ENCODE data around the gene GGACT. TPM values are rescaled to one million over a fixed set of nuclear protein-coding genes. Genes with fewer than 3 reads are reported as not detected.
"Not testable (repeated sequence)": the region's sequence is repeated elsewhere in the genome, so short reads cannot be mapped to it uniquely, and the experiment has no call there.

Gene GGACT
- total and polyA plus RNA-seq, 4 donors: 3.3 to 10.1 (median 4.8) TPM

- peaks cover 3% of the 10 kb centered on the region for H3K36me3 ChIP-seq (ENCODE audit: control insufficient read depth, insufficient read depth, low read length)
- no peak overlapping the region for H3K4me3 ChIP-seq (ENCODE audit: low read depth, low read length)
- peaks cover 6% of the 10 kb centered on the region for H3K9me3 ChIP-seq (ENCODE audit: control insufficient read depth, insufficient read depth, low read length)
- peak in 1 of 6 donors; percentile 37 for DNase-seq (ENCODE audit: low read depth in 4 of 6, low spot score in 6 of 6)
- no peak overlapping the region for H3K27ac ChIP-seq (ENCODE audit: low read depth, low read length)
- WGBS (ENCODE audit: insufficient coverage): 100% methylated on average over 1 of the region's 5 CpGs
- peaks cover 5% of the 10 kb centered on the region for H3K4me1 ChIP-seq (ENCODE audit: control insufficient read depth, insufficient read depth, low read length)
- no peaks in the 10 kb centered on the region for H3K27me3 ChIP-seq (ENCODE audit: control insufficient read depth, insufficient read depth, low read length)
Measured at GRCh38 chr13:100584896-100585295, 3.7 kb downstream of the GGACT start.

- peaks cover 6% of the 10 kb centered on the region for H3K9me3 ChIP-seq (ENCODE audit: control insufficient read depth, insufficient read depth, low read length)
- H3K27ac ChIP-seq (ENCODE audit: low read depth, low read length): no peak overlapping the region
- no peaks in the 10 kb centered on the region for H3K4me1 ChIP-seq (ENCODE audit: control insufficient read depth, insufficient read depth, low read length)
- no peaks in the 10 kb centered on the region for H3K27me3 ChIP-seq (ENCODE audit: control insufficient read depth, insufficient read depth, low read length)
- no CpG with 5 or more reads among the region's 2 CpGs for WGBS (ENCODE audit: insufficient coverage)
- no peak overlapping the region for H3K4me3 ChIP-seq (ENCODE audit: low read depth, low read length)
- peaks cover 3% of the 10 kb centered on the region for H3K36me3 ChIP-seq (ENCODE audit: control insufficient read depth, insufficient read depth, low read length)
- no peak for DNase-seq (ENCODE audit: low read depth in 4 of 6, low spot score in 6 of 6)
Measured at GRCh38 chr13:100581504-100581903, 7.1 kb downstream of the GGACT start.

- Histone ChIP-seq H3K4me3 (ENCODE audit: low read depth, low read length) (no peak overlapping the region), H3K27me3 (ENCODE audit: control insufficient read depth, insufficient read depth, low read length) (no peaks in the 10 kb centered on the region), H3K4me1 (ENCODE audit: control insufficient read depth, insufficient read depth, low read length) (no peaks in the 10 kb centered on the region), H3K27ac (ENCODE audit: low read depth, low read length) (no peak overlapping the region), H3K9me3 (ENCODE audit: control insufficient read depth, insufficient read depth, low read length) (peaks cover 6% of the 10 kb centered on the region), H3K36me3 (ENCODE audit: control insufficient read depth, insufficient read depth, low read length) (peaks cover 3% of the 10 kb centered on the region)
- DNase-seq (ENCODE audit: low read depth in 4 of 6, low spot score in 6 of 6): no peak
- 87% methylated on average over 2 of the region's 4 CpGs for WGBS (ENCODE audit: insufficient coverage)
Measured at GRCh38 chr13:100581030-100581429, 7.6 kb downstream of the GGACT start.

- H3K4me3 ChIP-seq (ENCODE audit: low read depth, low read length): no peak overlapping the region
- H3K27ac ChIP-seq (ENCODE audit: low read depth, low read length): no peak overlapping the region
- 97% methylated on average over 10 of the region's 12 CpGs for WGBS (ENCODE audit: insufficient coverage)
- DNase-seq (ENCODE audit: low read depth in 4 of 6, low spot score in 6 of 6): no peak
- H3K36me3 ChIP-seq (ENCODE audit: control insufficient read depth, insufficient read depth, low read length): peaks cover 3% of the 10 kb centered on the region
- H3K27me3 ChIP-seq (ENCODE audit: control insufficient read depth, insufficient read depth, low read length): no peaks in the 10 kb centered on the region
- no peaks in the 10 kb centered on the region for H3K4me1 ChIP-seq (ENCODE audit: control insufficient read depth, insufficient read depth, low read length)
- H3K9me3 ChIP-seq (ENCODE audit: control insufficient read depth, insufficient read depth, low read length): peaks cover 6% of the 10 kb centered on the region
Measured at GRCh38 chr13:100580045-100580444, 8.5 kb downstream of the GGACT start.

GRCh38 chr13:100577239-100577638 is 11.3 kb downstream of the GGACT start:
- H3K9me3 ChIP-seq (ENCODE audit: control insufficient read depth, insufficient read depth, low read length); H3K4me1 ChIP-seq (ENCODE audit: control insufficient read depth, insufficient read depth, low read length); H3K4me3 ChIP-seq (ENCODE audit: low read depth, low read length); H3K27ac ChIP-seq (ENCODE audit: low read depth, low read length); H3K36me3 ChIP-seq (ENCODE audit: control insufficient read depth, insufficient read depth, low read length); H3K27me3 ChIP-seq (ENCODE audit: control insufficient read depth, insufficient read depth, low read length); DNase-seq (ENCODE audit: low read depth in 4 of 6, low spot score in 6 of 6): not testable (repeated sequence)
- 100% methylated on average over 2 of the region's 4 CpGs for WGBS (ENCODE audit: insufficient coverage)

GRCh38 chr13:100573121-100573520 is 15.5 kb downstream of the GGACT start:
- Histone ChIP-seq H3K36me3 (ENCODE audit: control insufficient read depth, insufficient read depth, low read length) (no peaks in the 10 kb centered on the region), H3K27ac (ENCODE audit: low read depth, low read length) (no peak overlapping the region), H3K4me1 (ENCODE audit: control insufficient read depth, insufficient read depth, low read length) (no peaks in the 10 kb centered on the region), H3K27me3 (ENCODE audit: control insufficient read depth, insufficient read depth, low read length) (no peaks in the 10 kb centered on the region), H3K4me3 (ENCODE audit: low read depth, low read length) (no peak overlapping the region), H3K9me3 (ENCODE audit: control insufficient read depth, insufficient read depth, low read length) (peaks cover 4% of the 10 kb centered on the region)
- 100% methylated on average over 1 of the region's 2 CpGs for WGBS (ENCODE audit: insufficient coverage)
- peak in 2 of 6 donors; percentile 59 to 73 for DNase-seq (ENCODE audit: low read depth in 4 of 6, low spot score in 6 of 6)

GRCh38 chr13:100566543-100566942 is 22.0 kb downstream of the GGACT start:
- H3K4me3 ChIP-seq (ENCODE audit: low read depth, low read length): no peak overlapping the region
- H3K36me3 ChIP-seq (ENCODE audit: control insufficient read depth, insufficient read depth, low read length): no peaks in the 10 kb centered on the region
- WGBS (ENCODE audit: insufficient coverage): 82% methylated on average over 2 of the region's 6 CpGs
- H3K9me3 ChIP-seq (ENCODE audit: control insufficient read depth, insufficient read depth, low read length): peaks cover 4% of the 10 kb centered on the region
- H3K27ac ChIP-seq (ENCODE audit: low read depth, low read length): no peak overlapping the region
- no peak for DNase-seq (ENCODE audit: low read depth in 4 of 6, low spot score in 6 of 6)
- no peaks in the 10 kb centered on the region for H3K27me3 ChIP-seq (ENCODE audit: control insufficient read depth, insufficient read depth, low read length)
- H3K4me1 ChIP-seq (ENCODE audit: control insufficient read depth, insufficient read depth, low read length): peaks cover 6% of the 10 kb centered on the region

- DNase-seq (ENCODE audit: low read depth in 4 of 6, low spot score in 6 of 6): no peak
- no peaks in the 10 kb centered on the region for H3K36me3 ChIP-seq (ENCODE audit: control insufficient read depth, insufficient read depth, low read length)
- peaks cover 11% of the 10 kb centered on the region for H3K4me1 ChIP-seq (ENCODE audit: control insufficient read depth, insufficient read depth, low read length)
- 72% methylated on average over 8 of the region's 8 CpGs for WGBS (ENCODE audit: insufficient coverage)
- no peaks in the 10 kb centered on the region for H3K27me3 ChIP-seq (ENCODE audit: control insufficient read depth, insufficient read depth, low read length)
- H3K27ac ChIP-seq (ENCODE audit: low read depth, low read length): no peak overlapping the region
- peaks cover 4% of the 10 kb centered on the region for H3K9me3 ChIP-seq (ENCODE audit: control insufficient read depth, insufficient read depth, low read length)
- no peak overlapping the region for H3K4me3 ChIP-seq (ENCODE audit: low read depth, low read length)
Measured at GRCh38 chr13:100565286-100565685, 23.3 kb downstream of the GGACT start.

GRCh38 chr13:100564444-100565223 is 24.0 kb downstream of the GGACT start:
- Histone ChIP-seq H3K4me1 (ENCODE audit: control insufficient read depth, insufficient read depth, low read length) (peaks cover 15% of the 10 kb centered on the region), H3K4me3 (ENCODE audit: low read depth, low read length) (no peak overlapping the region), H3K36me3 (ENCODE audit: control insufficient read depth, insufficient read depth, low read length) (no peaks in the 10 kb centered on the region), H3K27me3 (ENCODE audit: control insufficient read depth, insufficient read depth, low read length) (no peaks in the 10 kb centered on the region), H3K9me3 (ENCODE audit: control insufficient read depth, insufficient read depth, low read length) (peaks cover 4% of the 10 kb centered on the region), H3K27ac (ENCODE audit: low read depth, low read length) (no peak overlapping the region)
- DNase-seq (ENCODE audit: low read depth in 4 of 6, low spot score in 6 of 6): no peak
- 80% methylated on average over 1 of the region's 13 CpGs for WGBS (ENCODE audit: insufficient coverage)

GRCh38 chr13:100563779-100564178 is 24.8 kb downstream of the GGACT start:
- no peak overlapping the region for H3K4me3 ChIP-seq (ENCODE audit: low read depth, low read length)
- WGBS (ENCODE audit: insufficient coverage): 93% methylated on average over 3 of the region's 7 CpGs

More at GRCh38 chr13:100563779-100564178, 24.8 kb downstream of the GGACT start:
- Histone ChIP-seq H3K27ac (ENCODE audit: low read depth, low read length) (no peak overlapping the region), H3K36me3 (ENCODE audit: control insufficient read depth, insufficient read depth, low read length) (no peaks in the 10 kb centered on the region), H3K27me3 (ENCODE audit: control insufficient read depth, insufficient read depth, low read length) (no peaks in the 10 kb centered on the region), H3K9me3 (ENCODE audit: control insufficient read depth, insufficient read depth, low read length) (no peaks in the 10 kb centered on the region), H3K4me1 (ENCODE audit: control insufficient read depth, insufficient read depth, low read length) (peaks cover 15% of the 10 kb centered on the region)
- no peak for DNase-seq (ENCODE audit: low read depth in 4 of 6, low spot score in 6 of 6)
